Immature natural killer cell (primary cell): ENCODE results near the gene KRTCAP2. TPM values are rescaled to one million over a fixed set of nuclear protein-coding genes. Genes with fewer than 3 reads are reported as not detected.
"Not testable (repeated sequence)": the region's sequence is repeated elsewhere in the genome, so short reads cannot be mapped to it uniquely, and the experiment has no call there.

Experiments used
- DNase-seq, 3 donors: peaks; one replicate each; pipeline ENCODE4 v3.0.0; 2022; ENCODE audit warnings: mixed read lengths in 1 of 3
- H3K27ac Mint-ChIP-seq, 6 donors: one replicate each; pipeline ENCODE4 v1.8.0; 2020; ENCODE audit warnings: mixed read lengths in 6 of 6, mild to moderate bottlenecking in 5 of 6, inconsistent platforms in 4 of 6, moderate library complexity in 3 of 6
- H3K27me3 Mint-ChIP-seq, 3 donors: one replicate each; pipeline ENCODE4 v1.8.0; 2020 to 2021; ENCODE audit warnings: low read depth in 3 of 3, mild to moderate bottlenecking in 3 of 3, mixed read lengths in 3 of 3, moderate library complexity in 3 of 3, inconsistent platforms in 1 of 3
- H3K36me3 Mint-ChIP-seq, 3 donors: one replicate each; pipeline ENCODE4 v1.8.0; 2020; ENCODE audit warnings: mixed read lengths in 3 of 3, inconsistent platforms in 2 of 3, mild to moderate bottlenecking in 2 of 3
- H3K4me1 Mint-ChIP-seq, 2 donors: one replicate each; pipeline ENCODE4 v1.8.0; 2020; ENCODE audit warnings: inconsistent platforms in 2 of 2, mild to moderate bottlenecking in 2 of 2, mixed read lengths in 2 of 2, moderate library complexity in 1 of 2
- H3K4me3 Mint-ChIP-seq, 5 donors: one replicate each; pipeline ENCODE4 v1.8.0; 2020; ENCODE audit warnings: mild to moderate bottlenecking in 5 of 5, mixed read lengths in 5 of 5, inconsistent platforms in 3 of 5, moderate library complexity in 3 of 5
- H3K9me3 Mint-ChIP-seq, 6 donors: one replicate each; pipeline ENCODE4 v1.8.0; 2020; ENCODE audit warnings: mild to moderate bottlenecking in 6 of 6, mixed read lengths in 6 of 6, inconsistent platforms in 4 of 6, moderate library complexity in 3 of 6
- polyA plus RNA-seq, 3 donors: library from polyadenylated mRNA; unstranded; fragments of 300-500 nt; fragmentation: Illumina TruSeq; gene quantifications; one replicate each; pipeline ENCODE4 v1.2.3, GENCODE V29; 2021

KRTCAP2 gene
- polyA plus RNA-seq, 3 donors from 2014 or later: 396 to 465 (median 435) TPM

- no peak for DNase-seq
- H3K4me3 Mint-ChIP-seq: peak overlapping the region in 2 of 5 donors; percentile 58 to 59
Measured at GRCh38 chr1:155166471-155167165, 6.5 kb downstream of the KRTCAP2 start.

GRCh38 chr1:155166051-155166470, 7.0 kb downstream of the KRTCAP2 start:
- H3K27me3 Mint-ChIP-seq: peaks cover 3 to 9% (median 5%) of the 10 kb centered on the region in 3 donors
- H3K4me3 Mint-ChIP-seq: no peak overlapping the region
- peaks cover 8 to 9% (median 9%) of the 10 kb centered on the region in 3 donors for H3K36me3 Mint-ChIP-seq
- no peaks in the 10 kb centered on the region for H3K9me3 Mint-ChIP-seq
- no peak overlapping the region for H3K27ac Mint-ChIP-seq
- DNase-seq: no peak
- peaks cover 14 to 20% of the 10 kb centered on the region in 2 donors for H3K4me1 Mint-ChIP-seq

More at GRCh38 chr1:155166471-155167165, 6.5 kb downstream of the KRTCAP2 start:
- H3K9me3 Mint-ChIP-seq: no peaks in the 10 kb centered on the region
- peaks cover 3 to 9% (median 5%) of the 10 kb centered on the region in 3 donors for H3K27me3 Mint-ChIP-seq
- H3K27ac Mint-ChIP-seq: no peak overlapping the region
- H3K36me3 Mint-ChIP-seq: peaks cover 8 to 9% (median 9%) of the 10 kb centered on the region in 3 donors
- H3K4me1 Mint-ChIP-seq: peaks cover 15 to 25% of the 10 kb centered on the region in 2 donors

- not testable (repeated sequence) for DNase-seq, H3K9me3 Mint-ChIP-seq, H3K27ac Mint-ChIP-seq, H3K27me3 Mint-ChIP-seq, H3K36me3 Mint-ChIP-seq, H3K4me3 Mint-ChIP-seq
- H3K4me1 Mint-ChIP-seq: peaks cover 11 to 19% of the 10 kb centered on the region in 2 donors
Measured at GRCh38 chr1:155164625-155165024, 8.5 kb downstream of the KRTCAP2 start.

- H3K9me3 Mint-ChIP-seq, DNase-seq, H3K4me3 Mint-ChIP-seq, H3K27ac Mint-ChIP-seq, H3K27me3 Mint-ChIP-seq, H3K36me3 Mint-ChIP-seq: not testable (repeated sequence)
- peaks cover 11 to 12% of the 10 kb centered on the region in 2 donors for H3K4me1 Mint-ChIP-seq
Measured at GRCh38 chr1:155163785-155164184, 9.3 kb downstream of the KRTCAP2 start.

- H3K4me1 Mint-ChIP-seq, H3K36me3 Mint-ChIP-seq, H3K27ac Mint-ChIP-seq: not testable (repeated sequence)
Measured at GRCh38 chr1:155162631-155163030, 10.5 kb downstream of the KRTCAP2 start.

GRCh38 chr1:155160128-155160527, 13.0 kb downstream of the KRTCAP2 start:
- H3K9me3 Mint-ChIP-seq: no peaks in the 10 kb centered on the region
- H3K4me3 Mint-ChIP-seq: no peak overlapping the region
- DNase-seq: no peak
- H3K27ac Mint-ChIP-seq: no peak overlapping the region
- no peaks in the 10 kb centered on the region for H3K4me1 Mint-ChIP-seq
- H3K27me3 Mint-ChIP-seq: peaks cover 0 to 2% (median 0%) of the 10 kb centered on the region in 3 donors
- H3K36me3 Mint-ChIP-seq: no peaks in the 10 kb centered on the region

More at GRCh38 chr1:155162631-155163030, 10.5 kb downstream of the KRTCAP2 start:
- not testable (repeated sequence) for H3K27me3 Mint-ChIP-seq, H3K4me3 Mint-ChIP-seq, H3K9me3 Mint-ChIP-seq, DNase-seq

GRCh38 chr1:155158991-155159390, 14.1 kb downstream of the KRTCAP2 start:
- H3K4me1 Mint-ChIP-seq: no peaks in the 10 kb centered on the region
- no peak overlapping the region for H3K27ac Mint-ChIP-seq
- no peak for DNase-seq
- peaks cover 0 to 2% (median 0%) of the 10 kb centered on the region in 3 donors for H3K27me3 Mint-ChIP-seq
- H3K36me3 Mint-ChIP-seq: no peaks in the 10 kb centered on the region
- H3K4me3 Mint-ChIP-seq: no peak overlapping the region
- H3K9me3 Mint-ChIP-seq: no peaks in the 10 kb centered on the region

GRCh38 chr1:155155996-155156643, 17.0 kb downstream of the KRTCAP2 start:
- not testable (repeated sequence) for DNase-seq, H3K27me3 Mint-ChIP-seq, H3K4me1 Mint-ChIP-seq, H3K36me3 Mint-ChIP-seq, H3K9me3 Mint-ChIP-seq, H3K27ac Mint-ChIP-seq, H3K4me3 Mint-ChIP-seq

- H3K4me1 Mint-ChIP-seq: peaks cover 2 to 3% of the 10 kb centered on the region in 2 donors
Measured at GRCh38 chr1:155145491-155145890, 27.6 kb downstream of the KRTCAP2 start.

GRCh38 chr1:155141749-155142148, 31.4 kb downstream of the KRTCAP2 start:
- Mint-ChIP-seq H3K27ac (no peak overlapping the region), H3K36me3 (peaks cover 0 to 3% (median 0%) of the 10 kb centered on the region in 3 donors), H3K9me3 (no peaks in the 10 kb centered on the region), H3K27me3 (peaks cover 6 to 12% (median 8%) of the 10 kb centered on the region in 3 donors), H3K4me3 (peak overlapping the region in 2 of 5 donors; percentile 15 to 31), H3K4me1 (peaks cover 33 to 37% of the 10 kb centered on the region in 2 donors)
- no peak for DNase-seq

More at GRCh38 chr1:155145491-155145890, 27.6 kb downstream of the KRTCAP2 start:
- no peaks in the 10 kb centered on the region for H3K9me3 Mint-ChIP-seq
- no peaks in the 10 kb centered on the region for H3K36me3 Mint-ChIP-seq
- no peak overlapping the region for H3K27ac Mint-ChIP-seq
- peaks cover 4 to 15% (median 10%) of the 10 kb centered on the region in 3 donors for H3K27me3 Mint-ChIP-seq
- no peak overlapping the region for H3K4me3 Mint-ChIP-seq
- no peak for DNase-seq

- peaks cover 0 to 3% (median 0%) of the 10 kb centered on the region in 3 donors for H3K36me3 Mint-ChIP-seq
- H3K4me3 Mint-ChIP-seq: peak overlapping the region; percentile 95 to 100 (median 99)
- H3K27me3 Mint-ChIP-seq: peaks cover 11 to 15% (median 14%) of the 10 kb centered on the region in 3 donors
- no peaks in the 10 kb centered on the region for H3K9me3 Mint-ChIP-seq
- DNase-seq: no peak
- H3K4me1 Mint-ChIP-seq: peaks cover 41 to 48% of the 10 kb centered on the region in 2 donors
- peak overlapping the region; percentile 92 to 99 (median 98) for H3K27ac Mint-ChIP-seq
Measured at GRCh38 chr1:155140630-155140953, 32.5 kb downstream of the KRTCAP2 start.

GRCh38 chr1:155139895-155140629, 33.0 kb downstream of the KRTCAP2 start, which contains the start of gene DPM3:
Gene DPM3 (minus strand): TSS chr1:155140531. CDS start chr1:155140240, 291 bp downstream.
- peaks cover 0 to 3% (median 0%) of the 10 kb centered on the region in 3 donors for H3K36me3 Mint-ChIP-seq
- peaks cover 47 to 54% of the 10 kb centered on the region in 2 donors for H3K4me1 Mint-ChIP-seq

GRCh38 chr1:155137154-155137949, 35.8 kb downstream of the KRTCAP2 start:
- DNase-seq: no peak
- Mint-ChIP-seq H3K4me1 (peaks cover 52 to 59% of the 10 kb centered on the region in 2 donors), H3K27ac (peak overlapping the region; percentile 96 to 99 (median 99)), H3K9me3 (no peaks in the 10 kb centered on the region), H3K27me3 (peaks cover 8 to 23% (median 11%) of the 10 kb centered on the region in 3 donors), H3K36me3 (peaks cover 0 to 3% (median 0%) of the 10 kb centered on the region in 3 donors), H3K4me3 (peak overlapping the region; percentile 95 to 99 (median 98))

More at GRCh38 chr1:155139895-155140629, 33.0 kb downstream of the KRTCAP2 start, which contains the start of gene DPM3:
- peaks cover 11 to 19% (median 18%) of the 10 kb centered on the region in 3 donors for H3K27me3 Mint-ChIP-seq
- H3K9me3 Mint-ChIP-seq: no peaks in the 10 kb centered on the region
- peak within 1 kb of the TSS; percentile 95 to 100 (median 99) for H3K4me3 Mint-ChIP-seq
- peak within 1 kb of the TSS; percentile 92 to 99 (median 98) for H3K27ac Mint-ChIP-seq
- DNase-seq: peak; percentile 77 to 79 (median 78)
